Left kidney (tissue), 2 donors: Measurements from ENCODE around the gene THADA. TPM values are rescaled to one million over a fixed set of nuclear protein-coding genes. Genes with fewer than 3 reads are reported as not detected.
"Not testable (repeated sequence)": the region's sequence is repeated elsewhere in the genome, so short reads cannot be mapped to it uniquely, and the experiment has no call there.

Source experiments
- DNase-seq: peaks from one replicate; pipeline ENCODE4 v3.0.0-alpha.2; 2013
- polyA plus RNA-seq: library from polyadenylated mRNA; unstranded; fragments of 120-200 nt; gene quantifications from one replicate; pipeline ENCODE4 v1.2.1, GENCODE V29; 2013; ENCODE audit not compliant: insufficient read length

Gene THADA
- polyA plus RNA-seq, 1 donor = 41.7 TPM

DNA sequence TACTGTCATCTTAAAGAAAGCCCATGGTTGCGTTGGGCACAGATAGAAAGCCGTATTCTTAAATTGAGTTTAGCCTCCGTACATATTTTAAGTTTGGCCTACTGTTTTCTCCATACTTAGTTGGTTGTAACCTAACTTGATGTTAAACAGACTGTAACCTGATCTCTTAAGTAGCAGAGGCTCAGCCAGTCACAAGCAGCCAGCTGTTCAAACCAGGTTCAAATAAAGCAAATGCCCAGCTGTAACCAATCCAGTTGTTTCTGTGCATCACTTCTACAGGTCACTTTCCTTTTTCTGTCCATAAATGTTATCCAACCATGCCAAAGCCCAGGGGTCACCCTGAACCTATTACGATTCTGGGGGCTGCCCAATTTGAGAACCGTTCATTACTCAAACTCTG lies 10.0 kb upstream of the THADA start:
- no peak for DNase-seq

DNA sequence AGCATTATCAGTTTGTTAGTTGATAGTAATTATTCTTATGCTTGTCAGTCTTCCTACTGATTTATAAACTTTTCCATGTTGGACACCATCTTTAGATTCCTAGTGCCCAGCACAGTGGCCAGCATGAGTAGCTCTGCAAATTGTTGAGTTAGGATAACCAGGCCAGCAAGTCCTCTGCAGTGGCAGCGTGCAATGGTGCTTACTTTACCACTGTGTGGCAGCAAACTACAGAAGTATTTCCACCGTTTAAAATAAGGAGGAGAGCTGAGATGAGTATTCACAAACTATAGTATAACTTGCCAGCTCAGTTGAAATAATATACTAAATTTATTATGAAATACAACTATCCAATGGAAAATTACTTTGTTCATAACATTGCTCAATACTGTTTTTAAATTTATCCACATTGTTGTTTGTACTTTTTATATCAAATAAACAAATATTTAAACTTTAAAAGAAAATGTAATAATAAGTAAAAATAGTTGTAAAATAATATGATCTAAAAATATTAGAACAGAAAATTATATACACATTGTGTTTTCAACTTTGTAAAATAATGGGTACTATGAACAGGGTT lies 9.3 kb upstream of the THADA start:
- DNase-seq = no peak

DNA sequence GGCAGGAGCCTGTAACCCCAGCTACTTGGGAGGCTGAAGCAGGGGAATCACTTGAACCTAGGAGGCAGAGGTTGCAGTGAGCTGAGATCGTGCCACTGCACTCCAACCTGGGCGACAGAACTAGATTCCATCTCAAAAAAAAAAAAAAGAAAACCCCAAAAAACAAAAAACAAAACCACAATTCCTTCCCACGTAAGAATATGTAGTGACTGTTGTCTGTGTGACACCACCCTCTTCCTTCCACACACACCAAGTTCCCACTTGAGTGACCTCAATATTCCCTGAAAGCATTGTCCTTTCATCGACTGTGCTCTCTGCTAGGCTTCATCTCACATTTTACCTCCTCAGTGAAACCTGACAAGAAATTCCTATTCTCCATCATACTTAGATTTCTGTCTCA lies 8.8 kb upstream of the THADA start:
- DNase-seq = no peak

DNA sequence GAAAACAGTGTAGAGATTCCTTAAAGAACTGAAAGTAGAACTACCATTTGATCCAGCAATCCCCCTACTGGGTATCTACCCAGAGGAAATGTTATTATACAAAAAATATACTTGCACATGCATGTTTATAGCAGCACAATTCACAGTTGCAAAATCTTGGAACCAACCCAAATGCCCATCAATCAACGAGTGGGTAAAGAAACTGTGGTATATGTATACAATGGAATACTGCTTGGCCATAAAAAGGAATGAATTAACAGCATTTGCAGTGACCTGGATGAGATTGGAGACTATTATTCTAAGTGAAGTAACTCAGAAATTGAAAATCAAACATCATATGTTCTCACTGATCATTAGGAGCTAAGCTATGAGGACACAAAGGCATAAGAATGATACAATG lies 4.8 kb upstream of the THADA start:
- DNase-seq = not testable (repeated sequence)

DNA sequence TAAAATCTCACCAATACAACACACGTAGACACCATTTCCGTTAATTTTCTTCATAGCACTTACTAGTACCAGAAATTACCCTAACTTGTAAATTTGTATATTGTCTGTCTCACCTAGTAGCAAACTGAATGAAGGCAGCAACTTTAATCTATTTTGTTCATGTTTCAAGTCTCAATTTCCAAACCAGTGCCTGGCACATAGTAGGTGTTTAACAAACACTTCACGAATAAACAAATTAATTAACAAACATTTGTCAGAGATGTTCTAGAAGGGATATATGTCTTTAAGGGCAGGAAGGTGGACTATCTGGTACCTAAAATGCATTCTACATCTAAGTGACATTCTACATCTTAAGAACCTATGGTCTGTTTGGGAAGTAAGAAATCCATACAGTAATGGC lies 963 bp downstream of the THADA start:
- DNase-seq = no peak

DNA sequence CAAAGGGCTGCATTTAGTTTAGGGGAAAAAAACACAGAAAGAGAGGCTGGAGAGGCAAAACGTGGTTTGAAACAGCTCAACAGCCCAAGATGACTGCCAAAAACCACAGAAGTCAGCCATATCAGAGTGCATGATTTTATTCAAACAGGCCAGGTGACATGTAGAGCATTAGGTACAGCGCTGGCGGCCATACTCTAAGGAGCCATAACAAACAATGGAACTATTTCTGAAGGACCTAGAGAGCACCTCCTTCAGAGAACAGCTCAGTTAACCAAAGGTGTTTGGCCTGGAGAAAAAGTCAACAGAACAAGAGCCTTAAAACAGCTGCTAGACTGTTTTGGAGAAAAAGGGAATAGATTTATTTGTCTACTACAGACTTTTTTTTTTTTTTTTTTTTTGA lies 2.6 kb downstream of the THADA start:
- no peak for DNase-seq

DNA sequence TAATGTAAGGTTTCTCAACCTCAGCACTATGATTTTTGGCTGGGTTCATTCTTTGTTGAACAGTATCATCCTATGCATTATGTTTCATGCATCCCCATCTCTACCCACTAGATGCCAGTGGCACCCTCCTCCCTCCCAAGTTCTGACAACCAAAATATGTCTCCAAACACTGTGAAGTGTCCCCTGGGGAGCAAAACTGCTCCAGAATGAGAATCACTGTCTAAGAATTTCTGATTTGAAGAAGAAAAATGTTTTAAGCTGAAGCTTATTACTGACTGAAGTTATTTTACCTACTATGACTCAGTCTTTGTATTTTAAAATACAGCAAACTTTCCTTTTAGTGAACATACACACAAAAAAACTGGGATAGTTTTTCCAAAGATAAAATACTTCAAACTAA lies 3.4 kb downstream of the THADA start:
- DNase-seq = no peak

DNA sequence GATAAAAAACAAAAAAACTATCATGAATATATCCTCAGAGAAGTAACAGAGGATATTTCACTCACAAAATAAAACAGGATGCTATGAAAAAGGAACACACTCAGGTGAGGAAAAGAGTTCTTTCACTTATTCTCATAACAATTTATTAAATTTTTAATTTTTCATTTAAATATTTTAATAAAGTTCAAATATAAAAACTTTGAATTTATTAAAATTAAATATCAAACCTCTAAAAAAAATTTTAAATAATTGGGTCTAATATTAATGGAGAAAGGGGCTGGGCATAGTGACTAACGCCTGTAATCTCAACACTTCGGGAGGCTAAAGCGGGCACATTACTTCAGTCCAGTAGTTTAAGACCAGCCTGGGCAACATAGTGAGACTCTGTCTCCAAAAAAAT lies 10.1 kb downstream of the THADA start:
- no peak for DNase-seq

DNA sequence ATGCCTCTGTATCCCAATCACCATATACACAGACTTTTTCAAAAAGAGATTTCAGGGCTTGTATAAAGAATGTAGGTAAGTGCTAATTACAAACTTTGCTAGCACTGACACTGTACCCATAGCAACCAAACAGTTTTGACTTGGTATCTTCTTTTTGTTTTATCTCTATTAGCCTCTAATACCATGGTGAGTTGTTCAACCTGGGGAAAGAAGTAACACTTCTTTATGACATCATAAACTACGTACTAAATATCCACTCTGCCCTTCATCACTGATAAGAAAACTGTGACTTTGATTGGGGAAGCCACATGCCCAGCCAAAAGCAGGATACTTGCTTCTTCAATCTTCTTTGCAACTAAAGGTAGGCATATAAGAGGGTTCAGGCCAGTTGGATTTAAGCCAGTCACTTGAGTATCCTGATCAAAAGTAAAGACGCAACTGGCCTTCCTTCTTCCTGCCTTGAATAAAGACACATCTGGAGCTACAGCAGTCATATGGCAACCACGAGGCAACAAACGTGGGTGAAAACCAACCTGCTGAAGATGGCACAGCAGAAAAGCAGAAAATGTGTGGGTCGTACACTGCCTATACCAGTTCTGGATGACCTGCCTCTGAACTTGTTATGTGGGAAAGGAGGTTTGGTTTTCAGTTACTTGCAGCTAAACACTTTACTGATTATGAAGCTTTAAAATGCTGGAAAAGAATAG lies 16.4 kb downstream of the THADA start:
- DNase-seq = no peak

DNA sequence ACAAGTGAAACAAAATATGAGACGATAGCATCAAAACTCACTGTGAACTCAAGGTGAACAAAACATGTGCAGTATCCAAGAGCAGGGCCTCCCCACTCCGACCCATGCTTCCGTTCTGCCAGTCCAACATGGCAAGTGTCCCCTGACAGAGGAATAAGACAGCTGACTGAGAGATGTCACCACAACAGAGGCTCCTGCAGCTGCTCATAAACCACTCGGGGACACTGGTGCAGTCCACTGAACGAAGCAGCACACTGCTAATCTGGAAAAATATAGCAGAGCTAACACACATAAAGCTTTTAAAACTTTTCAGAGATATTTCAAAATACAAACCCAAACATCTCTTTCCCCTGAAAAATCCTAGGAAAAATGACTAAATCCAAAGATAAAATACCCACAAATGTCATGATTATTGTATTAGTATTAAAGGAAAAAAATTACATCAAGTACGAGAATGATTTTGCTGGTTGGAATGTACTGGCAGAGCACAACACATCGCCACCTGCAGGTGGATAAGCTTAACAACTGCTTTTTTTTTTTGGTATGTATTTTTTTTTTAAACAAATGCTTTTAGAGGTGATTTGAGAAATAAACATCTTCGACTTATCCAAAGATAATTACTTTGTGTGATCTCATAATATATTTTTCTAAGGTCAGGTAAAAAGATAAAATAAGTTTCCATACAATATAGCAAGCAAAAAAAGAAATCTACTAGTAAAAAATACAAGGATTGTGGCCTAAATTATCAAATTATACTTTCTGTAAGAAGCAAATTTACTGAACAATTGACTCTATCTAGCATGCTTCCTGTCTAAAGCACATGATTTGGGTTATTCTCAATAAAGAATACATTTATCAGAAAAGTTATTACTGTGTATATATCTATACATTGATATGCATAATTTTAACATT lies 18.6 kb downstream of the THADA start:
- peak; percentile 25 for DNase-seq

DNA sequence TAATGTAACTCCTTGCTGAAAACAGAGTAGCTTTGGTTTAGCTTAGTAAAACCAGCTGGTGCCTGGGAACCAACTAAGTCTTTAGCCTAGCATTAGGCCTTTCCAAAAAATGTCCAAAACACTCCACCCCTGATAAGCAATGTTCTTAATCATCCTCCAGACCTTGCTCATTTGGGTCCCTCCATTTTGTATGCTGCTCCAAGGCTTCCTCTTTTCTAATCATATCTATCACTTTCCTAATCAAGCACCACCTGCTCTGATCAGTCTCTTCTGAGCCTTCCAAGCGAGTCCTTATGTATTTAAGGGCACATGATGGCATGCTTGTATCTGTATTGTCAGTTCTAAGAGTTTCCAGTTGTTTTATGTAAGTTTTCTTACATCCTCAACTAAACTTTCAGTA lies 23.6 kb downstream of the THADA start:
- DNase-seq = no peak

DNA sequence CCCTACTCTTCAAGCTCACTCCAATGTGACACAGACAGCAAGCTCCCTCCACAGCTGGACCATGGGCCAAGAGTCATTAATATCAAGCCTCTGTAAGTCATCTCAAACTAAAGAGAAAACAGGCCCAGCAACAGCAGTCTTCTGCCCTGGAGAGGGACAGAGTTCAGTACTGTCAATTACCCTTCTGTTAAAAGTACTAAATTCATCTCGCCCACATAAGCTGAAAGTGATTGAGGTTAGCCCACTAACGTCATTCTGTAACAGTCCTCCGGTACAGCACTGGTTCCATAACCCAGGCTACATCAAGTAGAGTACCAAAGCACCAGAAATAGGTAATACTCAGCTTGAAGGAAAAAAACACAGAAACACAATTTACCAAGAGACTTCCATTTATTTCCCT lies 25.9 kb downstream of the THADA start:
- DNase-seq = no peak

DNA sequence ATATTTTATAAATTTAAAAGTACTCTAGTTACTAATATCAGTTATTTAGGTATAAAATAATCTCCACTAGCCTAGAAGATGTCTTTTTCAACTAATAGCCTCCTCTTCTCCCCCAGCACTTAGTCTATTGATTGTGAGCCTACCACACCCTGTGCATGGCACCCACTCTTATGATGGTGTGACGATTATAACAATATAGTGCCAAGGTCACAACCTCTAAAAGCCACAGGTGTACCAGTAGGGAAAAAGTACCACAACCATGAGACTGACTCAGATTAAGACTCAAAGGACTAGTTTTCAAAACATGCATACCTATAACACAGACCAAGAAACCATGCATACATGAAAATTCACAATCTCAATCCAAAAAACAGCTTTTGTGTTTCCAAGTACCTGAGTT lies 27.6 kb downstream of the THADA start:
- DNase-seq = no peak

DNA sequence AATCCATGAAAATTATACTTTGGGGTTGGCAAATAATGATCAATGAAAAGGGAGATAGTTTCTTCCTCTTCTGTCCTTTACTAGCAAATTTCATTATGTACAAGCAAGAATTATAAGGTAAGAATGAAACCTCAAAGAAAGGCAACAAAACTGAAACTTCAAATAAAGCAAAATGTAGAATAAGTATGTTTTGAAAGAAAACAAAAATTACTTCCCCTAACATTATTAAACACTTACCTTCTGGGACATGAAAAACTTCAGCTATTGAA lies 29.4 kb downstream of the THADA start:
- no peak for DNase-seq

DNA sequence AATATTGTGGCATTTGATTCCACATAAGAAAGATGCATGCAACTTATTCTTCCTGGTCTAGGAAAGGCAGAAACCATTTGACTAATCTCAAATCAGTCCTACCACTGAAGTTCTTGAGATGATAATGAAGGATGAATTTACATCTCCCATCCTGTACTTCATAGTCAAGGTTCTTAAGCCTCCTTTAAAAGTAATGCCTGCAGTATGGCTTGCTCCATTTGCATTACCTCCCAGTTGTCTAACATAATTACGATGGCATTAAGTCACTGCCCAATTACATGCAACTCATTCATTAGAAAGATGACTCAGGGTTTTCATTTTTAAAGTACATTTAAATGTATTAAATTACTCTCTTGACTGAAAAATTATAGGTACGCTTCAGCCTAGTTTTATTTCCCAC lies 32.2 kb downstream of the THADA start:
- no peak for DNase-seq

DNA sequence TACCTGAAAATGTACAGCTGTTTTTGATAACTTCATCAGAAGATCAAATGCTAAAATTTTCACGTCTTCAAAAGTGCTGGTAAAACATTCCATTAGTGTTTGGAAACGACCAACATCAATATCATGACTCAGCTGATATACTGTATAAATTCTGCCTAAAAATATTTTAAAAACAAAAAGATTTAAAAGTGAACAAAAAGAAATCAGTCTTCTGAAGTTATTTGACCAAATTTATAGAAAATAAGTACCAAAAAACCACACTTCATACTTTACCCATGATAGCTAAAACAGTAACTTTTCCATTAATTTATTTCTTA lies 35.6 kb downstream of the THADA start:
- no peak for DNase-seq

DNA sequence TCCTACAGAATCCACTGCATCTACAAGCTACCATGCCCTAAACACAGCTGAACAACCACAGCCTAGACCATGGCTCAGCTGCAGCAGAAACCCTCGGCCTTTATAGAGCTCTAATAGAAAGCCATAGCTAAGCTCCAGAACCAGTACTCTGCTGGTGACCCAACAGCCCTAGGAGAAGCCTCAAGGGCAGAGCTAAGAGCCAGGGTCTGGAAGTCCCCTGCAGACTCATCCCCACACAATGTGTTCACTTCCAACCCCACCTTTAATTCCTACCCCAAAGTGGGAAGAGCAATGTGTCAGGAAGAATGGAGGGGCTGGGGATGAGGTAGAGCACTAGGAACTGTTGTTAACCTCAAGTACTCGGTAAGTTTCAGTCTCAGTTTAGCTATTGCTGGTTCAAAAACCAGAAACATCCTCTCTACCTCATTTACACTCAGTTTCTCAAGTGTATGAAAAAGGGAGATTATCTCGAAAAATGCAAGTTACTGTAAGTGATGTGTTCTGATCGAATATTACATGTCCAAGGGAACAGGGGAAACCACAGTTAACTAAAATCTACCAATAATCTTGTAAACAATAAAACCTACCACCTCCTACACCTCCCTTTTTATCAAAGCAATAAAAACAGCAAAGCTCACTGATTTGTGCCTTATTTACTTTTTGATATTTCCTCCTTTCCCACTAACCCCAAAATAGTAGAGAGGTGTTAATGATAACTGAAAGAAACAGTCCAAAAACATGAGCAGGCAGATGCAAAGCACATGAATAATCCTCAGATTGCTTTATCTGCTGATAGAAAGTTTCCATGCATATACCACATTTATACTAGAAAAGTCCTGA lies 36.2 kb downstream of the THADA start:
- no peak for DNase-seq

DNA sequence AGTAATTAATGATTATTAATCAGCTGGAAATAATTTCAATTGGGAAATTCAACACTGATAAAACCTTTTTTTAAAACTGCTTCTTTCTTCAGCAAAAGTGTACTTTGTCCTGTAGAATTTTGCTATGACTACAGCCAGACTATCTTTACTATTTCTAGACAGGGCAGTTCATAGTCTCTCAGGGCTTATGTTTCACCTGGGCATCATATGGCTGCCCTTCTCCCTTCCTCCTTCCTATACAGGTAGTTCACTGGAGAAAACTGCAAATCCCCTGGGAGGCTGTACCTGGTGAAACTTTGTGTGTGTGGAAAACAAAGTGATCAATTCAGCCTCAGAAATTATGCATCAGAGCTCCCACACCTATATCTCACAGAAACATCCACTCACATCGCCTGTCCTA lies 38.6 kb downstream of the THADA start:
- DNase-seq = no peak

DNA sequence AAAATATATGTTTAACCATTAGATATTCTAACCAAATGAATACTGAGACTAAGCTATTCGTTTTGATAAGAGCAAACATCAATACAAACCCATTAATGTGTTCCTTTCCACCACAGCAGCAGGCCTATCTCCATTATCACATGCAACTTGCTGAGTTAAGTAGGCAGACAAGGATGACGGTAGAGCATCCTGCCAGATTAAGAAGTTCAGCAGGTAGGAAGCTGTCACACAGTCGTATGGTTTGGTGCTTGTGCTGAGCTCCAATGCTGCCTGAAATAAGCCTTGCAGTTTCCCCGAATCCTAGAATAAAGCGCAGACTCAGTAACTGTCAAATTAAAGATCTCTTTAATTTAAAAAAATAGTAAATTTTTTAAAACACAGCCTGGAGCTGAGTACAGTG lies 39.6 kb downstream of the THADA start:
- DNase-seq = no peak

DNA sequence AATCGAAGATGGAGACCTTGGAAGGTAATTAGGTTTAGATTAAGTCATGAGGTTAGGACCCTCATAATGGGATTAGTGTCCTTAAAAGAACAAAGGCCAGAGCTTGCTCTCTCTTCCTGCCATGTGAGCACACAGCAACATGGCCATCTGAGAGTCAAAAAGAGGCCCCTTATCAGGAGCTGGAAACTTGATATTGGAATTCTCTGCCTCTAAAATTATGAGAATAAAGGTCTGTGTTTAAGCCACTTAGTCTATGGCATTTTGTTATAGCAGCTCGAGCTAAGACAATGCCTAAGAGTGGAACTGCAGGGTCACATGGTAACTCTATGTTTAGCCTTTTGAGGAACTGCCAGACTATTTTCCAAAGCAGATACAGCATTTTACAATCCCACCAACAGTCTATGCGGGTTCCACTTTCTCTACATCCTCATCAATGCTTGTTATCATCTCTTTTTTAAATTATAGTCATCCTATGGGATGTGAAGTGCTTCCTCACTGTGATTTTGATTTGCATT lies 42.4 kb downstream of the THADA start:
- no peak for DNase-seq

DNA sequence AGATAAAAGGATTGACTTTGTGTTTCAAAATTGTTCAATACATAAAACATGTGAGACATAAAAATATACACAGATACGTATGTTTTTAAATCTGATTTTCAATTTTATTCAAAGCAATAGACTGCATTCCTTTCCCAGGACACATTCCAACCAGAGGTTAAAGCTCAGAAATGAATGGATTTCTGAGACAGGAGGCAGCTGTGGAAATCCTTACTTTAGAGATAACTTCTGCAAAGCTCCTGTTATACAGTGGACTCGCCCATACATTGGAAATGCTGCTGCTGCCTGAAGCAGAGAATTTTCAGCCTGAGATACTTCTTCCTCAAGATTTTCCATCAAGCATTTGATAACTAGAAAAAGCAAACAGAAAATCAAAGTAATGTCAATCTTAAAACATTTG lies 43.8 kb downstream of the THADA start:
- no peak for DNase-seq

DNA sequence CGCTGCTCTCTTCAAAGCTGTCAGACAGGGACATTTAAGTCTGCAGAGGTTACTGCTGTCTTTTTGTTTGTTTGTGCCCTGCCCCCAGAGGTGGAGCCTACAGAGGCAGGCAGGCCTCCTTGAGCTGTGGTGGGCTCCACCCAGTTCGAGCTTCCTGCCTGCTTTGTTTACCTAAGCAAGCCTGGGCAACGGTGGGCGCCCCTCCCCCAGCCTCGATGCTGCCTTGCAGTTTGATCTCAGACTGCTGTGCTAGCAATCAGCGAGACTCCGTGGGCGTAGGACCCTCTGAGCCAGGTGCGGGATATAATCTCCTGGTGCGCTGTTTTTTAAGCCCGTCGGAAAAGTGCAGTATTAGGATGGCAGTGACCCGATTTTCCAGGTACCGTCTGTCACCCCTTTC lies 47.5 kb downstream of the THADA start:
- DNase-seq = not testable (repeated sequence)
